ENCODE data around the gene FAM83E. TPM values are rescaled to one million over a fixed set of nuclear protein-coding genes. Genes with fewer than 3 reads are reported as not detected.

FAM83E gene
- total and polyA plus RNA-seq, 10 of the 15 experiments (the other 5 are each of a cell fraction or from before 2014, with no cell fraction given), result 0.14 to 2.5 (median 0.33) TPM; not detected in 4

- Histone ChIP-seq H4K20me1 (ENCODE audit: control insufficient read depth, insufficient read depth) (no peaks in the 10 kb centered on the region), H3K4me1 (ENCODE audit: control insufficient read depth, insufficient read depth, low read length) (peaks cover 4% of the 10 kb centered on the region), H3K4me3 (no peak overlapping the region), H2AFZ (ENCODE audit: control insufficient read depth, low read depth, low read length) (no peak overlapping the region), H3K79me2 (ENCODE audit: control insufficient read depth, insufficient read depth, low read length) (no peaks in the 10 kb centered on the region), H3K9ac (ENCODE audit: control insufficient read depth, insufficient read depth, low read length) (no peak overlapping the region), H3K27ac (ENCODE audit: control insufficient read depth, insufficient read depth) (no peak overlapping the region), H3K9me3 (replicated peaks; ENCODE audit: control insufficient read depth, insufficient read depth, low read length) (no peaks in the 10 kb centered on the region), H3K36me3 (ENCODE audit: control insufficient read depth in 2 of 2, insufficient read depth in 2 of 2, low read length in 1 of 2) (no peaks in the 10 kb centered on the region), H3K4me2 (ENCODE audit: control insufficient read depth, insufficient read depth) (no peak overlapping the region), H3K27me3 (replicated peaks in 1 of 2; ENCODE audit: control insufficient read depth in 2 of 2, insufficient read depth in 2 of 2, low read length in 1 of 2) (no peaks in the 10 kb centered on the region)
- RAD21 ChIA-PET (ENCODE audit: unreplicated experiment), result interaction anchor here (0.6 to 6.8 kb wide), 8 partner anchors 21 to 273 kb away, joined by 3 to 69 read pairs (median 3); no protein-coding TSS in a partner anchor
- FAIRE-seq (no peak), DNase-seq (ENCODE audit: low read depth, low spot score) (no peak), ATAC-seq (no peak)
- POLR2A ChIA-PET, result interaction anchor here (0.5 kb wide), 2 partner anchors 46 to 54 kb away, joined by 3 to 5 read pairs; no protein-coding TSS in a partner anchor
- in situ Hi-C loops (cut with MboI), result loop anchor here (5.0 kb wide), 1 partner anchor 270 kb away; no protein-coding TSS in a partner anchor
- BruUV-seq (replicated peaks), result no TSS peak
- SMC1A ChIA-PET (ENCODE audit: uncharacterized antibody, unreplicated experiment), result interaction anchor here (1.6 kb wide), 1 partner anchor 82 kb away, joined by 4 read pairs; no protein-coding TSS in a partner anchor
- CTCF ChIA-PET, result interaction anchor here (0.7 to 9.9 kb wide), 7 partner anchors 21 to 967 kb away, joined by 3 to 155 read pairs (median 9); no protein-coding TSS in a partner anchor
- 54% methylated on average over 3 of the region's 3 CpGs for WGBS (ENCODE audit: insufficient coverage, insufficient replicate concordance, low lambda C conversion rate, missing lambda C conversion rate)
- no peak for TF ChIP-seq NFYA (IDR thresholded peaks at IDR 0.05; ENCODE audit: borderline replicate concordance, low read depth, low read length)
- TF ChIP-seq, protein P1, sequence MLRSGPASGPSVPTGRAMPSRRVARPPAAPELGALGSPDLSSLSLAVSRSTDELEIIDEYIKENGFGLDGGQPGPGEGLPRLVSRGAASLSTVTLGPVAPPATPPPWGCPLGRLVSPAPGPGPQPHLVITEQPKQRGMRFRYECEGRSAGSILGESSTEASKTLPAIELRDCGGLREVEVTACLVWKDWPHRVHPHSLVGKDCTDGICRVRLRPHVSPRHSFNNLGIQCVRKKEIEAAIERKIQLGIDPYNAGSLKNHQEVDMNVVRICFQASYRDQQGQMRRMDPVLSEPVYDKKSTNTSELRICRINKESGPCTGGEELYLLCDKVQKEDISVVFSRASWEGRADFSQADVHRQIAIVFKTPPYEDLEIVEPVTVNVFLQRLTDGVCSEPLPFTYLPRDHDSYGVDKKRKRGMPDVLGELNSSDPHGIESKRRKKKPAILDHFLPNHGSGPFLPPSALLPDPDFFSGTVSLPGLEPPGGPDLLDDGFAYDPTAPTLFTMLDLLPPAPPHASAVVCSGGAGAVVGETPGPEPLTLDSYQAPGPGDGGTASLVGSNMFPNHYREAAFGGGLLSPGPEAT (IDR thresholded peaks at IDR 0.05; ENCODE audit: low read depth), result no peak
- TF ChIP-seq, protein P2, sequence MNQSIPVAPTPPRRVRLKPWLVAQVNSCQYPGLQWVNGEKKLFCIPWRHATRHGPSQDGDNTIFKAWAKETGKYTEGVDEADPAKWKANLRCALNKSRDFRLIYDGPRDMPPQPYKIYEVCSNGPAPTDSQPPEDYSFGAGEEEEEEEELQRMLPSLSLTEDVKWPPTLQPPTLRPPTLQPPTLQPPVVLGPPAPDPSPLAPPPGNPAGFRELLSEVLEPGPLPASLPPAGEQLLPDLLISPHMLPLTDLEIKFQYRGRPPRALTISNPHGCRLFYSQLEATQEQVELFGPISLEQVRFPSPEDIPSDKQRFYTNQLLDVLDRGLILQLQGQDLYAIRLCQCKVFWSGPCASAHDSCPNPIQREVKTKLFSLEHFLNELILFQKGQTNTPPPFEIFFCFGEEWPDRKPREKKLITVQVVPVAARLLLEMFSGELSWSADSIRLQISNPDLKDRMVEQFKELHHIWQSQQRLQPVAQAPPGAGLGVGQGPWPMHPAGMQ (IDR thresholded peaks at IDR 0.05; ENCODE audit: borderline replicate concordance), result no peak
- intact Hi-C loops (cut with micrococcal nuclease; ENCODE audit: unreplicated experiment), result no loop called here
These were observed 27.5 kb downstream of the FAM83E start for GRCh38 chr19:48587387-48587786.

All from GM12878 (cell line).